ENCODE results near the gene SLC12A2.
A peak's percentile ranks its signal among the peaks of the same experiment; 100 is the strongest.

Gene SLC12A2

GRCh38 chr5:128083033-128083810 lies at the start of gene SLC12A2:
Gene SLC12A2, plus strand, starts transcription at chr5:128083766. Its CDS starts 189 bp downstream, at chr5:128083955.
- DNase-seq (ENCODE audit: low read depth in 2 of 2) = peak; percentile 93 to 95

GRCh38 chr5:128035689-128036088 lies 47.9 kb upstream of the SLC12A2 start:
- DNase-seq (ENCODE audit: low read depth in 2 of 2) = no peak

GRCh38 chr5:128036950-128037349 lies 46.6 kb upstream of the SLC12A2 start:
- no peak for DNase-seq (ENCODE audit: low read depth in 2 of 2)

DNA sequence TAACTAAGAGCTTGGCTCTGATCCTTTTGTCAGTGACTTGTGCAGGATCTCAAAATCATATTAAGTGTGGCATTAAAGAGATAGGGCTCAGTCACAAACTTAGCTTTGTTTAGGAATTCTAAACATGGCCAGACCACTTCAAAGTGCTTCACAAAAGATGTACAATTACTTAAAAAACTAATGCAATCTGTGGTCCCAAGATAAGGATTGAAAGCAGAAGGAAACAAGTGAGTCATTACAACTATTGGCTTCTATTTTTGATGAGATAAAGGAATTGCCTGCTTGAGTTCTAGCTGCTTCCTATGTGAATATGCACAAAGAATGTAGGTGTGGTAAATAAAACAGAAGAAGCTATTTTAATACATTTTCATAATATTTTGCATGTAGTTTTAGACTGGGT lies 44.9 kb upstream of the SLC12A2 start:
- peak in 1 of 2 experiments; percentile 15 for DNase-seq (ENCODE audit: low read depth in 2 of 2)

GRCh38 chr5:128040927-128041326 lies 42.6 kb upstream of the SLC12A2 start:
- no peak for DNase-seq (ENCODE audit: low read depth in 2 of 2)

GRCh38 chr5:128052780-128053179 lies 30.8 kb upstream of the SLC12A2 start:
- no peak for DNase-seq (ENCODE audit: low read depth in 2 of 2)

DNA sequence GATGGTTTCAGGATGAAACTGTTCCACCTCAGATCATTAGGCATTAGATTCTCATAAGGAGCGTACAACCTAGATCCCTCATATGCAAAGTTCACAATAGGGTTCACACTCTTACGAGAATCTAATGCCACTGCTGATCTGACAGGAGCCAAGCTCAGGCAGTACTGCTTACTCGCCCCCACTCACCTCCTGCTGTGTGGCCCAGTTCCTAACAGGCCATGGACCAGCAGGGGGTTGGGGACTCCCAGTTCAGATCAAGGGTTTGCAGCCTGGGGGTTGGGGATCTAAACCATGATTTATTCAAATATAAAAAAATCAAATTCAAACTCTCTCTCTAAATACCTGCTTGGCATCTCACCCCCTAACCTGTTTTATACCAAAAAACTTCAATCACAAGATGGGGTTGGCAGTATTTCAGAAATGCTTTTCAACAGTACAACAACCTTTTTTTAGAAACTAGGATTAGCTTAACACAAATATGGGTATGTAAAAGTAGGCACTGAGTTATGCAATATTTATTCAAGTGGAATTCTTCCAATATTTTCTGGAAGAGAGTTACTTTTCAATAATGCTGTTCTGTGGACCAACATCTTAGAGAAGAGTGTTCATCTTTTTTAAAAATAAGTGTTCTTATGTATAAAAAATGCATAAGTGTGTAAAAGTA lies 30.1 kb upstream of the SLC12A2 start:
- DNase-seq (ENCODE audit: low read depth in 2 of 2) = peak; percentile 14 to 17

DNA sequence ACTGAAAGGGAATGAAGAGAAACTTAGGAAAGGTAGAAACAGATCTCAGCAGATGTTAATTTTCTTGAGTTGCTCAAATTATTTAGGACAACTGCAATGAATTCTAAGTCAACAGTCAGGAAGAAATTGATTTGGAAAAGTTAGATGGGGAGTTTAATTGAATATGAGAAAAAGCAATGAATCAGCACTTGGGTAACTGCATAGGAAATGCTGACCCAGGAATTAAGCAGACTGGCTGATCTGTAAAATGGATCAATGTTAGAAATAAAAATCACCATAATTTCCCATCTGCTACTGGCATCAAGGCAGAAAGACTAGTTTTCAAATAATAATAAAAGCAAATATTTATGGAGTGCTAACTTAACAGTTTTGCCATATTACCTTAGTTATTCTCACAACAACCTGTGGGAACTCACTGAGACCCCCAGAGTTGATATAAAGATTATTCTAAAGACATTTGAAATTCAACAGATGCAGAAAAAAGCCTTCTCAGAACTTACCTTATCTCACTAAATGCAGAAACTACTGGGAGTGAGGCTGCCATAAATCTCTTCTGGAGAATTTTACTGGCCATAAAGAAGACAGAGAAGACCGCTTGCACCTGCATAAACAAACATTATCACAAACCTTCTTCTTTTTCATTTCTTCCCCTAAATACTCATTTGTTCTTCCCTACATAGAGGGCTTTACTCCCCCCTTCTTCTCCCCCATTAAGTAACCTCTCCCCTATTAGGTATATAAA lies 22.8 kb upstream of the SLC12A2 start:
- no peak for DNase-seq (ENCODE audit: low read depth in 2 of 2)

DNA sequence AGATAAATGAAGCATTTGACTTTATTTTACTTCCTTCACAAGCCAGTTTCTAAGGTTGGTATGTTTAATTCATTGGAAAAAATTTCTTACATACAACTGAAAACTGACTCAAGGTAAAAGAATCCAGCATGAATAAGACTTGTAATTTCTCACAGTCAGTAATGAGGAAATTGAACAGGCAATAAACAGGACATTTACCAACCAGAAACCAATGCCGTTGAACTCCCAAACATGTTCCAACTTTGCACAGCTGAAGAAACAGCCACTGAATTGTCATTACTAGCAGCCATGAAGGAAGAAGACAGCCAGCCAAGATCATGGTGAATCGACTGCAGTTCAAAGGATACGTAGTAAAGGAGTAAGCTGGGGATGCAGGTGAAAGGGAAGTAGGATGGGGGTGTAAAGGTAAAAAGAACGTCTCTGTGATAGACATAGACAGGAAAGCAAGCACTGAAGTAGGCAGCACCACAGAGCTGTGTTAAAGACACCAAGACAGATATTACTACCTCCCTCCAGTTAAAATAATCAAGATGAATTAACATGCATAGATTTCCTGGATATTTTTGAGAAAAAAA lies 21.3 kb upstream of the SLC12A2 start:
- peak in 1 of 2 experiments; percentile 55 for DNase-seq (ENCODE audit: low read depth in 2 of 2)

GRCh38 chr5:128074171-128074570 lies 9.4 kb upstream of the SLC12A2 start:
- no peak for DNase-seq (ENCODE audit: low read depth in 2 of 2)

DNA sequence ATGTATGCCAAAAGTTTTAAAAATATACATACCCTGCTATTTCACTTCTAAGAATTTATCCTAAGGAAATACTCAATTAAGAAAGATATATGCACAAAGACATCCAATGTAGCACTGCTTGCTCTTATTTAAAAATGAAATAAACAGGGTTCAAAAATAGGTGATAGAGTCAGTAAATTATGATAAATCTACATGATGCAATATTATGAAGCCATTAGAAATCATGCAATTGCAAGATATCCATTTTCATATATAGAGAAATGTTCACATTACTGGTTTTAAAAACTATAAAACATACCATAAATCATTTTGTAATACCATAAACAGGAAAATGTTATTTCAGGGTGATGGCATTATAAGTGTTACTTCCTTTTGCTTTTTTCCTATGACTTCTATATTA lies 8.6 kb upstream of the SLC12A2 start:
- no peak for DNase-seq (ENCODE audit: low read depth in 2 of 2)

DNA sequence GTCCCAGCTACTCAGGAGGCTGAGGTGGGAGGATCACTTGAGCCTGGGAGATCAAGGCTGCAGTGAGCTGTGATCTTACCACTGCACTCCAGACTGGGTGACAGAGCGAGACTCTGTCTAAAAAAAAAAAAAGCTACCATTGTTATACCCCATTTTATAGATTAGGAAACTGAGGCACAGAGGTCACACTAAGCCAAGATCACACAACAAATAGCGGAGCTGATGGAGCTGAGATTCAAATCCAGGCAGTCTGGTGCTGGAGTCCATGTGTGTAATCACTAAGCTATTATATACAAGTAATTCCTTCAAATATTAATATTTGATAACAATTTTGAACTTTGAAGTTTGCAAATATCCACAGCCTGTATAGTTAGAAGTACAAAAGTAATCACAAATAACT lies 6.0 kb upstream of the SLC12A2 start:
- no peak for DNase-seq (ENCODE audit: low read depth in 2 of 2)

DNA sequence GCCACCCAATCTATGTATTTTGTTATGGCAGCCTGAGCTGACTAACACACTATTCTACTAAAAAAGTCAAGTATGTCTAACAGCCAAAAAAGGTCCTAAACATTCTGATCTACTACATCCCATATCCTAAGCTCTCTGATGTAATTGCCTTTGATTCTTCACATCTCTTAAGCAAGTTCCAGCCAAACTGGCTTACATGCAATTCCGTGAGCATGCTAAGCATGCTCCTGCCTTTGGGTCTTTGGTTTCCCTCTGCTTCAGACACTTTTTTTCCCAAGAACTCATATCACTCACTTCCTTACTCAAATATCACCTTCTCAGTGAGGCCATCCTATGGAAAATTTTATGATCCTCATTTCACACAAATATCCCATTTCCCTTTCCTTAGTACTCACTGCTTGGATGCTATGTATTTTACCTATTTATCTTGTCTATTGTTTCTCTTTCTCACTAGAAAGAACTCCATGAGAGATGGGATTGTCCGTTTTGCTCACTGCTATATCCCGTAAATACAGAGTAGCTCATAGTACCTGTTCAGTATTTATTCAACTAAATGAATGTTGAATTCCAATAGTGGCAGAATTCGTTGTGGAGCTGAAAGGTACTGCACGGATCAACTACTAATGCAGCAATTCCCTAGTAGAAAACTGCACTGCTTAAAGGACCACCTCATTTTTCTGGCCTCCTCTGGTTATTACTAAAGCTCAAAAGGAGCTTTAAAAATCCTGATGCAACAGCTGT lies 2.3 kb upstream of the SLC12A2 start:
- no peak for DNase-seq (ENCODE audit: low read depth in 2 of 2)

GRCh38 chr5:128082551-128083032 lies 974 bp upstream of the SLC12A2 start:
- no peak for DNase-seq (ENCODE audit: low read depth in 2 of 2)

- no peak for DNase-seq (ENCODE audit: low read depth in 2 of 2)
Observed at GRCh38 chr5:128083811-128084227, 253 bp downstream of the SLC12A2 start.

GRCh38 chr5:128084228-128085167 lies 932 bp downstream of the SLC12A2 start:
- no peak for DNase-seq (ENCODE audit: low read depth in 2 of 2)

- DNase-seq (ENCODE audit: low read depth in 2 of 2) = no peak
Observed at GRCh38 chr5:128085413-128085812, 1.8 kb downstream of the SLC12A2 start.

- no peak for DNase-seq (ENCODE audit: low read depth in 2 of 2)
Observed at GRCh38 chr5:128091579-128091978, 8.0 kb downstream of the SLC12A2 start.

GRCh38 chr5:128092144-128092543 lies 8.6 kb downstream of the SLC12A2 start:
- no peak for DNase-seq (ENCODE audit: low read depth in 2 of 2)

DNA sequence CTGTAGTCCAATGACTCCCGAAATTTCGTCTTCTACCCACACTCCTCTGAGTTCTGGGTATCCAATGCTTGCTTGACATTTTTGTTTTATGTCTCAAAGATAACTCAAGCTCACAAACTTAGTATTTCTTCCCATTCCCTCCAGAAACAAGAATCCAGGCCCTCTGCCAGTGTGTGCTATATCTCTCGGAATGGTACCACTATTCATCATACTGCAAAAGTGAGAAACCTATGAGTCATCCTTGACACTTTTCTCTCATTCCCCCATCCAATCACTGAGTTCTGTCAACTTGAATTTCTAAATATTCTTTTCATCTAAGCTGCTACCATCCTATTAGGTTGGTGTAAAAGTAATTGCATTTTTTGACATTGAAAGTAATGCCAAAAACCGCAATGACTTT lies 9.8 kb downstream of the SLC12A2 start:
- DNase-seq (ENCODE audit: low read depth in 2 of 2) = no peak
